HCT116 (cell line): ENCODE results near the gene C1orf21. TPM values are rescaled to one million over a fixed set of nuclear protein-coding genes. Genes with fewer than 3 reads are reported as not detected.

Experiments used
- ATAC-seq: fragments of 200-7000 bp; cut with Tn5 transposase; 2 replicates; pipeline ENCODE4 v1.9.1; 2020; ENCODE audit warnings: mild to moderate bottlenecking, moderate library complexity
- BruUV-seq: library from RNA; stranded (reverse); fragments of 400-500 nt; replicated peaks from 2 replicates; lab custom pipeline; 2021; lab: Mats Ljungman, UMichigan
- CTCF ChIA-PET: fragments of 300-600 bp; sonication (Branson Sonifier 250); formaldehyde crosslinking; loops from one replicate; lab custom pipeline; 2021; ENCODE audit warnings: antibody characterized with exemption; lab: Charles Lee
- POLR2A ChIA-PET: fragments of 300-600, 350-600 bp; sonication (Branson Sonifier 250); formaldehyde crosslinking; loops from one replicate; lab custom pipeline; 2021; ENCODE audit warnings: antibody characterized with exemption; lab: Charles Lee
- RAD21 ChIA-PET, 2 experiments: fragments of 300-600 bp; sonication (Branson Sonifier 250); formaldehyde crosslinking; loops; one replicate each; lab custom pipeline; 2023; ENCODE audit warnings: low total read pairs in 2 of 2; ENCODE audit not compliant: uncharacterized antibody in 2 of 2, unreplicated experiment in 2 of 2, low non-redundant PET in 1 of 2; lab: Charles Lee
- DNase-seq: peaks from one replicate; pipeline ENCODE4 v3.0.0-alpha.2; 2010; ENCODE audit warnings: low read depth, low spot score
- H2AFZ ChIP-seq: fragments of 200-600 bp; shearing (Covaris generic), sonication (generic); 2 replicates; pipeline ENCODE4 v1.6.1; 2017; ENCODE audit warnings: low read depth, mixed run types, mixed read lengths, antibody characterized with exemption, low read length; ENCODE audit not compliant: poor library complexity, severe bottlenecking
- H3K27ac ChIP-seq: 2 replicates; pipeline ENCODE4 v1.5.1; 2012; ENCODE audit warnings: low read depth, low read length
- H3K27me3 ChIP-seq: fragments of 200-600 bp; sonication (generic); 2 replicates; pipeline ENCODE4 v1.6.1; 2016; ENCODE audit warnings: mixed run types, low read length, mixed read lengths; ENCODE audit not compliant: insufficient read depth
- H3K36me3 ChIP-seq, 2 experiments: fragments of 200-500 bp in 1 of 2; fragments of 200-600 bp in 1 of 2; sonication (Bioruptor generic) in 1 of 2; sonication (generic) in 1 of 2; 2 replicates each; pipeline versions ENCODE4 v1.5.1 to v1.6.1; 2014 to 2016; ENCODE audit warnings: low read length in 2 of 2, inconsistent platforms in 1 of 2, mixed read lengths in 1 of 2, mixed run types in 1 of 2; ENCODE audit not compliant: insufficient read depth in 2 of 2, control insufficient read depth in 1 of 2
- H3K4me1 ChIP-seq, 2 experiments: fragments of 200-600 bp in 1 of 2; sonication (generic) in 1 of 2; 2 replicates each; pipeline versions ENCODE4 v1.5.1 to v1.6.1; 2012 to 2017; ENCODE audit warnings: low read length in 2 of 2, inconsistent platforms in 1 of 2, mild to moderate bottlenecking in 1 of 2, mixed read lengths in 1 of 2, mixed run types in 1 of 2, moderate library complexity in 1 of 2; ENCODE audit not compliant: insufficient read depth in 2 of 2, control insufficient read depth in 1 of 2
- H3K4me2 ChIP-seq: fragments of 200-600 bp; sonication (generic); 2 replicates; pipeline ENCODE4 v1.6.1; 2017; ENCODE audit warnings: mixed run types, low read length, mixed read lengths
- H3K4me3 ChIP-seq, 2 experiments: fragments of 200-600 bp in 1 of 2; sonication (generic) in 1 of 2; replicated peaks in 1 of 2; 2 replicates each; pipeline ENCODE4 v1.5.1; 2011 to 2016; ENCODE audit warnings: low read length in 2 of 2, control low read depth in 1 of 2, low read depth in 1 of 2, mild to moderate bottlenecking in 1 of 2, mixed read lengths in 1 of 2, mixed run types in 1 of 2
- H3K79me2 ChIP-seq: fragments of 200-600 bp; sonication (generic); 2 replicates; pipeline ENCODE4 v1.6.1; 2017; ENCODE audit warnings: mild to moderate bottlenecking, mixed run types, low read length, moderate library complexity, mixed read lengths; ENCODE audit not compliant: insufficient read depth
- H3K9ac ChIP-seq: fragments of 200-600 bp; sonication (generic); 2 replicates; pipeline ENCODE4 v1.6.1; 2016; ENCODE audit warnings: low read length, mixed read lengths
- H3K9me2 ChIP-seq: fragments of 200-600 bp; sonication (generic), shearing (Covaris generic); 2 replicates; pipeline ENCODE4 v1.6.1; 2017; ENCODE audit warnings: mixed run types, mild to moderate bottlenecking, moderate library complexity; ENCODE audit not compliant: insufficient read depth
- H3K9me3 ChIP-seq, 2 experiments: fragments of 200-500 bp in 1 of 2; fragments of 200-600 bp in 1 of 2; sonication (Bioruptor generic) in 1 of 2; sonication (generic) in 1 of 2; 2 replicates each; pipeline ENCODE4 v1.6.1; 2014 to 2017; ENCODE audit warnings: low read length in 2 of 2, mixed read lengths in 2 of 2, inconsistent platforms in 1 of 2, low read depth in 1 of 2, mild to moderate bottlenecking in 1 of 2, mixed run types in 1 of 2, moderate library complexity in 1 of 2; ENCODE audit not compliant: control insufficient read depth in 1 of 2, insufficient read depth in 1 of 2
- H4K20me1 ChIP-seq: fragments of 200-600 bp; sonication (generic), shearing (Covaris generic); 2 replicates; pipeline ENCODE4 v1.6.1; 2017; ENCODE audit warnings: mixed run types, mild to moderate bottlenecking, moderate library complexity; ENCODE audit not compliant: insufficient read depth
- ATF3 ChIP-seq: IDR thresholded peaks from 2 replicates; pipeline ENCODE4 v1.6.1; 2012
- CBX3 ChIP-seq: IDR thresholded peaks from 2 replicates; pipeline ENCODE4 v1.6.1; 2012; ENCODE audit warnings: low read depth
- CTCF ChIP-seq, 3 experiments: fragments of 200-600 bp in 1 of 3; sonication (generic) in 1 of 3; IDR thresholded peaks in 2 of 3; conservative IDR thresholded peaks in 1 of 3; 2 replicates each; pipeline ENCODE4 v1.5.1; 2012 to 2017; ENCODE audit warnings: low read depth in 2 of 3, low read length in 2 of 3, antibody characterized with exemption in 1 of 3, borderline replicate concordance in 1 of 3, control low read depth in 1 of 3, mild to moderate bottlenecking in 1 of 3, mixed read lengths in 1 of 3, mixed run types in 1 of 3, moderate library complexity in 1 of 3; ENCODE audit not compliant: insufficient read depth in 1 of 3
- ELF1 ChIP-seq: IDR thresholded peaks from 2 replicates; pipeline ENCODE4 v1.6.1; 2012; ENCODE audit warnings: low read depth, borderline replicate concordance
- EZH2 ChIP-seq: fragments of 200-600 bp; sonication (generic); IDR thresholded peaks from 2 replicates; pipeline ENCODE4 v1.6.1; 2017; ENCODE audit warnings: antibody characterized with exemption, mixed run types
- EZH2phosphoT487 ChIP-seq: fragments of 200-600 bp; IDR thresholded peaks from 2 replicates; pipeline ENCODE4 v1.6.1; 2018; ENCODE audit warnings: antibody characterized with exemption, borderline replicate concordance
- FOSL1 ChIP-seq: IDR thresholded peaks from 2 replicates; pipeline ENCODE4 v1.6.1; 2012; ENCODE audit warnings: low read depth
- MAX ChIP-seq: IDR thresholded peaks from 2 replicates; pipeline ENCODE4 v1.6.1; 2012
- POLR2A ChIP-seq: IDR thresholded peaks from 2 replicates; pipeline ENCODE4 v1.7.0; 2011; ENCODE audit warnings: borderline replicate concordance; ENCODE audit not compliant: insufficient read depth, insufficient read length; ENCODE audit errors: extremely low read depth
- POLR2AphosphoS5 ChIP-seq: IDR thresholded peaks from 2 replicates; pipeline ENCODE4 v1.6.1; 2011; ENCODE audit warnings: mild to moderate bottlenecking, low read depth, low read length, moderate library complexity
- REST ChIP-seq: IDR thresholded peaks from 2 replicates; pipeline ENCODE4 v1.6.1; 2012; ENCODE audit warnings: low read depth
- SIN3A ChIP-seq: IDR thresholded peaks from 2 replicates; pipeline ENCODE4 v1.6.1; 2012; ENCODE audit warnings: low read depth
- SP1 ChIP-seq: IDR thresholded peaks from 2 replicates; pipeline ENCODE4 v1.6.1; 2012; ENCODE audit warnings: low read depth
- SRF ChIP-seq: IDR thresholded peaks from 2 replicates; pipeline ENCODE4 v1.6.1; 2012; ENCODE audit warnings: low read depth
- ZNF274 ChIP-seq: fragments of 200-500 bp; sonication (Bioruptor generic); IDR thresholded peaks from 2 replicates; pipeline ENCODE4 v1.6.1; 2014; ENCODE audit warnings: mild to moderate bottlenecking, low read depth, low read length, inconsistent platforms
- intact Hi-C: fragments of 100-400 bp; cut with micrococcal nuclease; formaldehyde crosslinking; loops from 2 replicates; pipeline ENCODE4 v1.10.0; 2022
- total RNA-seq: library from RNA; stranded (reverse); gene quantifications from one replicate; pipeline ENCODE4 v1.2.1, GENCODE V29; 2021; ENCODE audit not compliant: unreplicated experiment

The C1orf21 gene
- total RNA-seq, 1 experiment from 2014 or later, result 8.9 TPM

GRCh38 chr1:184615301-184615700 lies 228.5 kb downstream of the C1orf21 start:
- Histone ChIP-seq H4K20me1 (no peaks in the 10 kb centered on the region), H3K9me2 (no peaks in the 10 kb centered on the region), H3K79me2 (no peaks in the 10 kb centered on the region), H3K4me1 (no peaks in the 10 kb centered on the region), H2AFZ (no peak overlapping the region), H3K36me3 (no peaks in the 10 kb centered on the region), H3K27ac (no peak overlapping the region), H3K27me3 (no peaks in the 10 kb centered on the region), H3K9me3 (no peaks in the 10 kb centered on the region), H3K4me3 (no peak overlapping the region), H3K9ac (no peak overlapping the region), H3K4me2 (no peak overlapping the region)
- DNase-seq (no peak), ATAC-seq (no peak)
- RAD21 ChIA-PET, result no interaction called here
- POLR2A ChIA-PET, result no interaction called here
- no TSS peak for BruUV-seq
- CTCF ChIA-PET, result no interaction called here
- no peak for TF ChIP-seq MAX
- TF ChIP-seq SRF, result no peak
- TF ChIP-seq POLR2AphosphoS5, result no peak
- no peak for TF ChIP-seq EZH2phosphoT487
- no peak for TF ChIP-seq CBX3
- no peak for TF ChIP-seq EZH2
- intact Hi-C loops, result no loop called here

- no peak overlapping the region for H2AFZ ChIP-seq
- no peaks in the 10 kb centered on the region for H3K27me3 ChIP-seq
- CTCF ChIA-PET, result no interaction called here
- POLR2A ChIA-PET, result no interaction called here
- no peaks in the 10 kb centered on the region for H4K20me1 ChIP-seq
- no peaks in the 10 kb centered on the region for H3K79me2 ChIP-seq
- H3K9ac ChIP-seq, result no peak overlapping the region
- no TSS peak for BruUV-seq
- ATAC-seq (no peak), DNase-seq (no peak)
- H3K27ac ChIP-seq, result no peak overlapping the region
- no peaks in the 10 kb centered on the region for H3K9me2 ChIP-seq
- no peaks in the 10 kb centered on the region for H3K36me3 ChIP-seq
- H3K4me1 ChIP-seq, result no peaks in the 10 kb centered on the region
- RAD21 ChIA-PET, result no interaction called here
- no peak overlapping the region for H3K4me3 ChIP-seq
- intact Hi-C loops, result no loop called here
- no peaks in the 10 kb centered on the region for H3K9me3 ChIP-seq
- no peak overlapping the region for H3K4me2 ChIP-seq
- TF ChIP-seq EZH2, result no peak
- TF ChIP-seq SP1, result no peak
- no peak for TF ChIP-seq REST
- no peak for TF ChIP-seq CTCF (IDR thresholded peaks at IDR 0.05 in 2 of 3, conservative IDR thresholded peaks at IDR 0.05 in 1 of 3; ENCODE audit: borderline replicate concordance in 1 of 3, insufficient read depth in 1 of 3, low read depth in 2 of 3, low read length in 2 of 3)
- no peak for TF ChIP-seq ELF1
- TF ChIP-seq SRF, result no peak
- no peak for TF ChIP-seq ZNF274
- no peak for TF ChIP-seq POLR2A
- TF ChIP-seq FOSL1, result no peak
- TF ChIP-seq SIN3A, result no peak
- no peak for TF ChIP-seq ATF3
- TF ChIP-seq POLR2AphosphoS5, result no peak
Measured at GRCh38 chr1:184616504-184616903, 229.7 kb downstream of the C1orf21 start.
